Measurements from ENCODE around the gene TOMT. TPM values are rescaled to one million over a fixed set of nuclear protein-coding genes. Genes with fewer than 3 reads are reported as not detected.

TOMT gene
- total RNA-seq, 4 donors from 2014 or later, result not detected

- H3K27ac ChIP-seq, result peak overlapping the region in 2 of 4 donors; percentile 61 to 86
- H3K4me1 ChIP-seq, result peaks cover 0 to 55% (median 24%) of the 10 kb centered on the region in 4 donors
- TF ChIP-seq EP300 (IDR thresholded peaks at IDR 0.05), result no peak
- no peak for TF ChIP-seq CTCF (IDR thresholded peaks at IDR 0.05)
- no peak for TF ChIP-seq POLR2A (IDR thresholded peaks at IDR 0.05)
- no peak overlapping the region for H3K4me3 ChIP-seq
- peaks cover 0 to 7% (median 0%) of the 10 kb centered on the region in 3 donors for H3K36me3 ChIP-seq
- no peak for DNase-seq (ENCODE audit: low spot score in 2 of 2)
- no peaks in the 10 kb centered on the region for H3K27me3 ChIP-seq
- H3K9me3 ChIP-seq, result no peaks in the 10 kb centered on the region
Measured at GRCh38 chr11:72067676-72068075, 38.0 kb upstream of the TOMT start.

- no peaks in the 10 kb centered on the region for H3K9me3 ChIP-seq
- no peak for DNase-seq (ENCODE audit: low spot score in 2 of 2)
- H3K4me3 ChIP-seq, result no peak overlapping the region
- H3K36me3 ChIP-seq, result peaks cover 0 to 7% (median 0%) of the 10 kb centered on the region in 3 donors
- TF ChIP-seq EP300 (IDR thresholded peaks at IDR 0.05), result no peak
- TF ChIP-seq POLR2A (IDR thresholded peaks at IDR 0.05), result no peak
- no peak for TF ChIP-seq CTCF (IDR thresholded peaks at IDR 0.05)
- peak overlapping the region; percentile 10 to 94 (median 78) for H3K27ac ChIP-seq
- H3K27me3 ChIP-seq, result no peaks in the 10 kb centered on the region
- peaks cover 0 to 55% (median 24%) of the 10 kb centered on the region in 4 donors for H3K4me1 ChIP-seq
Measured at GRCh38 chr11:72069200-72069599, 36.5 kb upstream of the TOMT start.

- 0% methylated on average over 2 of the region's 2 CpGs for WGBS, 2 donors
- H3K4me1 ChIP-seq, result peaks cover 0 to 55% (median 24%) of the 10 kb centered on the region in 4 donors
- peak; percentile 11 to 28 for TF ChIP-seq POLR2A (IDR thresholded peaks at IDR 0.05)
- TF ChIP-seq EP300 (IDR thresholded peaks at IDR 0.05), result peak in 1 of 2 donors; percentile 67
- no peak for TF ChIP-seq CTCF (IDR thresholded peaks at IDR 0.05)
Measured at GRCh38 chr11:72069787-72070251, 35.9 kb upstream of the TOMT start.

GRCh38 chr11:72070491-72070890 lies 35.2 kb upstream of the TOMT start:
- Histone ChIP-seq H3K27ac (peak overlapping the region; percentile 10 to 94 (median 78)), H3K9me3 (no peaks in the 10 kb centered on the region), H3K36me3 (peaks cover 0 to 7% (median 0%) of the 10 kb centered on the region in 3 donors), H3K4me1 (peaks cover 0 to 55% (median 24%) of the 10 kb centered on the region in 4 donors), H3K4me3 (no peak overlapping the region), H3K27me3 (no peaks in the 10 kb centered on the region)
- 80 to 85% methylated on average over 7 of the region's 7 CpGs for WGBS, 2 donors
- no peak for TF ChIP-seq CTCF (IDR thresholded peaks at IDR 0.05)
- no peak for TF ChIP-seq EP300 (IDR thresholded peaks at IDR 0.05)
- no peak for TF ChIP-seq POLR2A (IDR thresholded peaks at IDR 0.05)
- DNase-seq (ENCODE audit: low spot score in 2 of 2), result no peak

More at GRCh38 chr11:72069787-72070251, 35.9 kb upstream of the TOMT start:
- DNase-seq (ENCODE audit: low spot score in 2 of 2), result peak; percentile 67 to 79
- Histone ChIP-seq H3K27ac (peak overlapping the region; percentile 10 to 94 (median 78)), H3K9me3 (no peaks in the 10 kb centered on the region), H3K4me3 (no peak overlapping the region), H3K27me3 (no peaks in the 10 kb centered on the region), H3K36me3 (peaks cover 0 to 7% (median 0%) of the 10 kb centered on the region in 3 donors)

GRCh38 chr11:72072348-72072747 lies 33.4 kb upstream of the TOMT start:
- TF ChIP-seq EP300 (IDR thresholded peaks at IDR 0.05), result no peak
- Histone ChIP-seq H3K4me1 (peaks cover 0 to 50% (median 24%) of the 10 kb centered on the region in 4 donors), H3K9me3 (no peaks in the 10 kb centered on the region), H3K36me3 (peaks cover 0 to 14% (median 0%) of the 10 kb centered on the region in 3 donors), H3K27ac (peak overlapping the region in 1 of 4 donors; percentile 4), H3K27me3 (no peaks in the 10 kb centered on the region), H3K4me3 (no peak overlapping the region)
- no peak for DNase-seq (ENCODE audit: low spot score in 2 of 2)
- 62 to 76% methylated on average over 3 of the region's 3 CpGs for WGBS, 2 donors
